DMS114 treated with DMSO at 0.1 percent for 48 hours (cell line): ENCODE data around the gene JMJD8.

Source experiments
- DNase-seq: peaks from one replicate; lab custom pipeline; 2025; ENCODE audit not compliant: unreplicated experiment; lab: John Stamatoyannopoulos, UW

JMJD8 gene

GRCh38 chr16:642189-643049, 41.7 kb downstream of the JMJD8 start:
- no peak for DNase-seq

DNA sequence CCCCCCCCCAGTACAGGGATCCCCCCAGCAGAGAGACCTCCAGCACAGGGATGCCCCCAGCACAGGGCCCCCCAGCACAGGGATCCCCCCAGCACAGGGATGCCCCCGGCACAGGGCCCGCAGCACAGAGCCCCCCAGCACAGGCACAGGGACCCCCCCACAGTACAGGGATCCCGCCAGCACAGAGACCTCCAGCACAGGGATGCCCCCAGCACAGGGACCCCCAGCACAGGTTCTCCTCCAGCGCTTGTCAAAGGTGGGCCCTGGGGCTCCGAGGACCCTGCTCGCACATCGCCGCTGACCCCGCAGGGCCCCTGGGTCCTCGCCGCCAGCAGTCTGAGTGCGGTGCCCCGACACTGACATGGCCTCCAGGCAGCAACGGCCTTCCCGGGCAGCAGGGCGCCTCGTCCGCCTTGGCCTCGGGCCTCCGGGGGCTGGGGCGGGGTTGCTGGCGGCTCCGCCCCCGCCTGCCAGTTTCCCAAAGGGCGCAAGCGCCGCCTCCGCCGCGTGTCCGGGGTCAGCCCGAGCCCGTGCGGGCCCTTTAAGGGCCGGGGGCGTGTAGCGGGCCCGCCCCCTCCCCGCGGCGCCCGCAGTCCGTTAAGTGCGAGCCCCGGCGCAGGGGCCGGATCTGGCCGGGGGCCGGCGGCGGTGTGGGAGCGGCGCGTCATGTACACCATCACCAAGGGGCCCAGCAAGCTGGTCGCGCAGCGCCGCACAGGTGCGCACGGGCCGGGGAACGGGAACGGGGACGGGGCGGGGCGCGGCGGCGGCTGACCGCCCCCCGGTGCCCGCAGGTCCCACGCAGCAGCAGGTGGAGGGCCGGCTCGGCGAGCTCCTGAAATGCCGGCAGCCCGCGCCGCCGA, 42.6 kb downstream of the JMJD8 start, which contains the start of gene MCRIP2:
TSS of gene MCRIP2 (plus strand) at position 503 of the 863 bp plus-strand sequence. CDS start at position 667, 164 bp downstream.
- DNase-seq = no peak

DNA sequence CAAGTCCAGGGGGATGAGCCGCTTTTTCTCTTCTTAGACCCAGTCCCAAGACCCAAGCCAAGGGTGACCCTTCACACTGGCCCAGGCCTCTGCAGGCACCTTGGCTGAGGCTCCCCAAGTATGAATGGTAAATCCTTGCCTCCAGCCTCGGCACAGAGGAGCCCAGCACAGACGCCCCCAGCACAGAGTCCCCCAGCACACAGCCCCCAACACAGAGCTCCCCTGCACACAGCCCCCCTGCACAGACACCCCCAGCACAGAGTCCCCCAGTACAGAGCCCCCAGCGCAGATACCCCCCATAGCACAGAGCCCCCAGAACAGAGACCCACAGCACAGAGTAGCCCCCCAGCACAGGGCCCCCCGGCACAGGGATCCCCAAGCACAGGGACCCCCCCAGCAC, 43.5 kb downstream of the JMJD8 start:
- DNase-seq = no peak

DNA sequence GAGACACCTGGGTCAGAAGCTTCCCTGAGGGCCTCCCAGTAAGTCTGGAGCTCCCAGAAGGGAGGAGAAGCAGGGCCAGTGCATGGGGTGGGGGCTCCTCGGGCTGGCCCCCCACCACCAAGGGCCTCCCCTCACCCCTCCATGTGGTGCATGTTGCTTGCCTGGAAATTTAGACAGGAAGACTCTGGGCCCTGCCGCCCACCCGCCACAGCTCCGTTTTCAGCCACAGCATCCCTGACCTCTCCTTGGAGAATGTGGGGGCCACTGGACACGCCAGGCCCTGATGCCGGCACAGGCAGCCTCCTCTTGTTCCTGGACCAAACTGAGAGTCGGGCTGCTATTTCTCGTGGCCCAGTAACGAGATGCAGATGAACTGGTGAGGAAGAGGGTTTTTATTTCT, 45.3 kb downstream of the JMJD8 start:
- DNase-seq = no peak

DNA sequence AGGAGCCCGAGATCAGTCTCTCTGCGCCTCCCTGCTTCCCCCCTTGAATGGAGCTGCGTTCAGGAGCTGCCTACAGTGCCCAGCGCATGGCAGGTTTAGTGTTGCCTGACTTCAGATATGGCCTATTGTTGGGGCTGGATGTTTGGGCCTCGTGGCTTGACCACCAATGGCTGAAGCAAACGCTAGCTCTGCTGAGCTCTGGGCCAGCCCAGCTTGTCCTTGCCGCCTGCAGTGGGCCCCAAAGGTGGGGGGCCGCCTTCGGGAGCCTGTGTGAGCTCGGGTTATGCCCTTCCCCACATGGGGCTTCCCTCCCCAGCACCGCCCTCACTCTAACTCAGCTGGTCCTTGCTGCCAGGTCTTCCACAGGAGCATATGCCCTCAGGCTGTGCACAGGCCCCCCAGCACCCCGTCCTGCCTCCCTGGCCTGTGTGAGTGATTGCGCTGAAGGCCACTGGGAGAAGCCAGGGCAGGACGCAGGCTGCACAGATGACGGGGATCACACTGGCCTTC, 46.0 kb downstream of the JMJD8 start:
- DNase-seq = no peak

GRCh38 chr16:637081-638018, 46.8 kb downstream of the JMJD8 start:
- DNase-seq = no peak

DNA sequence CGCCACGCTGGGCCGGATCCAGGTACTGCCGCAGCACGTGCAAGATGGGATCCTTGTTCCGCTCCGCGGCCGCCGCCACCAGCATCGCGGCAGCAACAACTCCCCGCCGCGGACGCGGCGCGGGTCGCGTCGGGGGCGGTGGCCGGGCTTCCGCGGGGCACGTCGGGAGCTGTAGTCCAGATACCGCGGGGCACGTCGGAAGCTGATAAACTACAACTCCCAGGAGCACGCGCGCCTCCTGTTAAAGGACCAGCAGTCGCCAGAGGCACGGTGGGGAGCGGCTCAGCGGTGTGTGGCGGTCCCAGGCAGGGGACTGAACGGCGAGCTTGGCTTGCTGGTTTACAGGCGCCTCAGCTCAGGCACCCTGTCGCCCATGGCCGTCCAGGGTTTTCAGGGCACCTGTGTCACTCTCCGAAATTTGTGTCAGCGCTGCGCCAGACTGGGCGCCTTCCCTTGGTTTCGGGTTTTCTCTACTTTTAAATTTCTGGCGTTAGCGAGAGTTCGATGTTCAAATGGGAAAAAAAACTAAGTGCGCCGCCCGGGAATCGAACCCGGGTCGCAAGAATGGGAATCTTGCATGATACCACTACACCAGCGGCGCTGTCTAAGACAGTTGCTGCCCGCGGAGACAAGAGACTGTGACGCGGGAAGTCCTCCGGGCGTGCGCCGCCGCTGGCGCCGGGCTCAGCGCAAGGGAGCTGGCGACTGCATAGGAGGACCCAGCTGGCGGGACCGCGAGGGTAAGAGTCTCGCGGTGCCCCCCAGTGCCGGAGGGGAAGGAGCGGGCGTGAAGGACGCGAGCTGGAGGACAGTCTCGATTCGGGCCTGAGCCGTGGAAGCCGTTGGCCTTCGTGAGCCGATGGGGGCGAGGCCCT, 47.7 kb downstream of the JMJD8 start, which contains the start of gene METTL26:
TSS of gene METTL26 (minus strand) at position 100 of the 875 bp plus-strand sequence. CDS start at position 85, 15 bp downstream.
- DNase-seq = peak; percentile 86

DNA sequence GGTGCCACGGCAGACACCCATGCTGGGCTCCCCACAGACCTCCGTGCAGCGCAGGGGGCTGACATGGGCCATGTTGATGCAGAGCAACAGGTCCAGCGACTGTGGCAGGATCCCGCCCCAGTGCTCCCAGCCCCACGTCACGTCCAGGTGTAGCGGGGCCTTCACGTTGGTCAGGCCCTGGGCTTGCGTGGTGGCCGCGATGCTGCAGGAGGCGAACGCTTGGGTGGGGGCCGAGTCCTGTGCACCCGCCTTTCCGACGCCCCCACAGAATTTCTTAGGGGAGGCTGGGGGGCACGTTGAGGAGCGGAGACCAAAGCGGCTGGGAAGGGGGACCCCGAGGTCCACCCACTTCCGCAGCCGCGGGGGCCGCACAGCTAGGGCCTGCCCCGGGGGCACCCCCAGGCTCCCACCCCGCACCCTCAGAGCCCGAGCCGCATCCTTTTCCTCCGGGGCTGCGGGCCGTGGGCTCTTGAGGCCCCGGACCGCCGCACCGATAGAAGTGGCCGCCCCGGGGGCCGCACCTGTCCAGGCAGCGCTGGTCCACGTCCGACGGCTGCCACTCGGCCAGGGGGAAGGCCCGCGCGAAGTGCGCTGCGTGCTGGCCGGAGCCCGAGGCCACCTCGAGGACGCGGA, 48.4 kb downstream of the JMJD8 start:
- DNase-seq = no peak

DNA sequence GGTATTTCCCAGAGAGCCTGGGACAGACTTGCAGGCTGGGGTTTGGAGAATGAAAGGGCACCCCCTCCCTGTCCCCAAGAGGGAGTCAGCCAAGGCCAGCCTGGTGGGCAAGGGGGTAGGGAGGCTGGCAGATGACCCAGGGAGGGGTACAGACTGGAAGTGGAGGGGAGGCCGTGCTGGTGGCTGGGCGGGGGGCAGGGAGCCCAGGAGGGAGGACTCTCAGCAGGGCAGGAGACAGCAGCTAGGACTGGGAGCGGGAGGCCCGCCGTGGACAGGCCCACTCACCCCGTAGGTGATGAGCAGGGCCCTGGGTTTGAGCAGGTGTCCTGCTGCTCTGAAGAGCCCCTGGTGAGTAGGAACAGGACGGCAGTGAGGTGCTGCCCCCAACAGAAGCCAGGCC, 49.1 kb downstream of the JMJD8 start:
- DNase-seq = no peak

GRCh38 chr16:634051-634670, 50.0 kb downstream of the JMJD8 start:
- DNase-seq = no peak

DNA sequence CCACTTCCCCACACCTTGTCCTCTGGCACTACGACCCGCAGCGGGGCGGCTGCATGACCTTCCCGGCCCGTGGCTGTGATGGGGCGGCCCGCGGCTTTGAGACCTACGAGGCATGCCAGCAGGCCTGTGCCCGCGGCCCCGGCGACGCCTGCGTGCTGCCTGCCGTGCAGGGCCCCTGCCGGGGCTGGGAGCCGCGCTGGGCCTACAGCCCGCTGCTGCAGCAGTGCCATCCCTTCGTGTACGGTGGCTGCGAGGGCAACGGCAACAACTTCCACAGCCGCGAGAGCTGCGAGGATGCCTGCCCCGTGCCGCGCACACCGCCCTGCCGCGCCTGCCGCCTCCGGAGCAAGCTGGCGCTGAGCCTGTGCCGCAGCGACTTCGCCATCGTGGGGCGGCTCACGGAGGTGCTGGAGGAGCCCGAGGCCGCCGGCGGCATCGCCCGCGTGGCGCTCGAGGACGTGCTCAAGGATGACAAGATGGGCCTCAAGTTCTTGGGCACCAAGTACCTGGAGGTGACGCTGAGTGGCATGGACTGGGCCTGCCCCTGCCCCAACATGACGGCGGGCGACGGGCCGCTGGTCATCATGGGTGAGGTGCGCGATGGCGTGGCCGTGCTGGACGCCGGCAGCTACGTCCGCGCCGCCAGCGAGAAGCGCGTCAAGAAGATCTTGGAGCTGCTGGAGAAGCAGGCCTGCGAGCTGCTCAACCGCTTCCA, 50.6 kb downstream of the JMJD8 start:
- no peak for DNase-seq

DNA sequence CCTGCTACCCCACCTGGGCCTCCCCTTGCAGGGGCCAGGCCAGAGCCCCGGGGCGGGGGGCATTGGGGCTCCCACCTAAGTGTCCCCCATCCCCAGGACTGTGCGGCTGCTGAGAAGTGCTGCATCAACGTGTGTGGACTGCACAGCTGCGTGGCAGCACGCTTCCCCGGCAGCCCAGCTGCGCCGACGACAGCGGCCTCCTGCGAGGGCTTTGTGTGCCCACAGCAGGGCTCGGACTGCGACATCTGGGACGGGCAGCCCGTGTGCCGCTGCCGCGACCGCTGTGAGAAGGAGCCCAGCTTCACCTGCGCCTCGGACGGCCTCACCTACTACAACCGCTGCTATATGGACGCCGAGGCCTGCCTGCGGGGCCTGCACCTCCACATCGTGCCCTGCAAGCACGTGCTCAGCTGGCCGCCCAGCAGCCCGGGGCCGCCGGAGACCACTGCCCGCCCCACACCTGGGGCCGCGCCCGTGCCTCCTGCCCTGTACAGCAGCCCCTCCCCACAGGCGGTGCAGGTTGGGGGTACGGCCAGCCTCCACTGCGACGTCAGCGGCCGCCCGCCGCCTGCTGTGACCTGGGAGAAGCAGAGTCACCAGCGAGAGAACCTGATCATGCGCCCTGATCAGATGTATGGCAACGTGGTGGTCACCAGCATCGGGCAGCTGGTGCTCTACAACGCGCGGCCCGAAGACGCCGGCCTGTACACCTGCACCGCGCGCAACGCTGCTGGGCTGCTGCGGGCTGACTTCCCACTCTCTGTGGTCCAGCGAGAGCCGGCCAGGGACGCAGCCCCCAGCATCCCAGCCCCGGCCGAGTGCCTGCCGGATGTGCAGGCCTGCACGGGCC, 51.4 kb downstream of the JMJD8 start:
- DNase-seq = no peak

DNA sequence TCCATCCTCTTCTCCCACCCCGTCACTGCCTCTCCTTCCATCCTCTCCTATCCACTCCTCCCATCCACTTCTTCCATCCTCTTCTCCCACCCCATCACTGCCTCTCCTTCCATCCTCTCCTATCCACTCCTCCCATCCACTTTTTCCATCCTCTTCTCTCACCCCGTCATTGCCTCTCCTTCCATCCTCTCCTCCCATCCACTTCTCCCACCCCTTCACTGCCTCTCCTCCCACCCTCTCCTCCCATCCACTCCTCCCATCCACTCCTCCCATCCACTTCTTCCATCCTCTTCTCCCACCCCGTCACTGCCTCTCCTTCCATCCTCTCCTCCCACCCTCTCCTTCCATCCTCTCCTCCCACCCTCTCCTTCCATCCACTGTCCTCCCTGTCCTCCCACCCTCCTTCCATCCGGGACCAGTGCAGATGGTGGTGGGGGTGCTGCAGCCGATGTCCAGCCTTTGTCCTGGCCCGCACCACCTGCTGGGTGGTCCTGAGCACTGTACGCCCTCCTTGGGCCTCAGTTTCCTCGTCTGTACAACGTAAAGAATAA, 52.3 kb downstream of the JMJD8 start:
- DNase-seq = no peak
